ENCODE results near the gene SPC24.
"Not testable (repeated sequence)": the region's sequence is repeated elsewhere in the genome, so short reads cannot be mapped to it uniquely, and the experiment has no call there.

Gene SPC24

GRCh38 chr19:11191934-11192333 is 36.4 kb upstream of the SPC24 start:
- no peak for DNase-seq

- DNase-seq, result peak; percentile 73
Measured at GRCh38 chr19:11191273-11191755, 35.7 kb upstream of the SPC24 start.

GRCh38 chr19:11190501-11190900 is 34.9 kb upstream of the SPC24 start:
- no peak for DNase-seq

GRCh38 chr19:11187441-11187840 is 31.9 kb upstream of the SPC24 start:
- no peak for DNase-seq

- DNase-seq, result no peak
Measured at GRCh38 chr19:11182994-11183393, 27.4 kb upstream of the SPC24 start.

- no peak for DNase-seq
Measured at GRCh38 chr19:11181488-11181887, 25.9 kb upstream of the SPC24 start.

GRCh38 chr19:11180975-11181374 is 25.4 kb upstream of the SPC24 start:
- DNase-seq, result not testable (repeated sequence)

GRCh38 chr19:11180346-11180745 is 24.8 kb upstream of the SPC24 start:
- no peak for DNase-seq

GRCh38 chr19:11179716-11180297 is 24.2 kb upstream of the SPC24 start:
- DNase-seq, result no peak

- not testable (repeated sequence) for DNase-seq
Measured at GRCh38 chr19:11179145-11179465, 23.5 kb upstream of the SPC24 start.

GRCh38 chr19:11177592-11177991 is 22.0 kb upstream of the SPC24 start:
- no peak for DNase-seq

GRCh38 chr19:11176466-11177193 is 21.0 kb upstream of the SPC24 start:
- no peak for DNase-seq

GRCh38 chr19:11175920-11176319 is 20.3 kb upstream of the SPC24 start:
- no peak for DNase-seq

- DNase-seq, result no peak
Measured at GRCh38 chr19:11174336-11174735, 18.8 kb upstream of the SPC24 start.

- no peak for DNase-seq
Measured at GRCh38 chr19:11173516-11174155, 18.1 kb upstream of the SPC24 start.

GRCh38 chr19:11172576-11172975 is 17.0 kb upstream of the SPC24 start:
- no peak for DNase-seq

GRCh38 chr19:11171144-11171543 is 15.6 kb upstream of the SPC24 start:
- no peak for DNase-seq

GRCh38 chr19:11169896-11170678 is 14.5 kb upstream of the SPC24 start:
- DNase-seq, result no peak

GRCh38 chr19:11168568-11168967 is 13.0 kb upstream of the SPC24 start:
- no peak for DNase-seq

GRCh38 chr19:11166281-11167142 is 10.9 kb upstream of the SPC24 start:
- no peak for DNase-seq

- DNase-seq, result no peak
Measured at GRCh38 chr19:11165486-11166030, 10.0 kb upstream of the SPC24 start.

- DNase-seq, result no peak
Measured at GRCh38 chr19:11164879-11165406, 9.4 kb upstream of the SPC24 start.
